ENCODE results near the gene ARHGAP8. TPM values are rescaled to one million over a fixed set of nuclear protein-coding genes. Genes with fewer than 3 reads are reported as not detected.

ARHGAP8 gene
- total and polyA plus RNA-seq, 2 of the 13 experiments (the other 11 are each of a cell fraction or from before 2014, with no cell fraction given) = 0.07 TPM; not detected in 1

DNA sequence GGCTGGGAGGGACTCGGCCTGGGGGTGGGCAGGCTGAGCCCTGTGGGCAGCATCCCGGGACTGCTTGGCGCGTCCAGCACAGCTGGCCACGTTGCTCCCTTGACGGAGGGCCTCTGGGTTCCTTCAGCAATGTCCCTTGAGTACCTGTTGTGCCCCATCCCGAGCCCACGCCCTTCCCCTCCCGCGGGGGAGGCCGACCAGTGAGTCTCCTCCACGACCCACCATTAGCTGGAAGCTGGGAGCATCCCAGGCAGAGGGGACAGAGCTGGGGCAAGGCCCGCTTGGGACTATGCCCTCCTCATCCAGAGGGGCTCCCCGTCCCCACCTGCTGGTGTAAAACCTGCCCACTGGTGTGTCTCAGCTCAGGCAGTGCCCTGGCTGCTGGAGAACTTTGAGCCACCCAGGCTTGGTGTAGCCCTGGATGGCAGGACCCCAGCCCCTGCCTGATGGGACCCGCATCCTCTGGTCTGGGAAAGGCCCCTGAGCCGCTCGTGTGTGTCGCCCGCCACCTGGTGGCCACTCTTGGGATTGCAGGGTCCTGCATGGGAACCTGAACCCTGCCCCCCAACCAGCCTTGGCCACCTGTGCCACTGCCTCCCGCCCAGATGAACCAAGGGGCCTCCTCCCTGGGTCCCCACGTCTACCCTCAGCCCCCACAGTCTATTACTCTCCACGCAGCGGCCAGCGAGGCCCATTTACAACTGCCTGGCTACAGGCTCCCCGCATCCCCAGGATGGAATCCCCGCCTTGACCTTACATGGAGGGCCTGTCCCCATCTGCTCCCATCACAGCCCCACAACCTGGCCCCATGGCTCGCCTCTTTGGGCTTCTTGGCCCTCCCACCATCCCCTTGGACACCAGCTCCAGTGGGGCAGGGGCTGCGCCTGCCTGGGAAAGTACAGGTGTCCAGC, 16.6 kb upstream of the ARHGAP8 start (continued):
- TF ChIP-seq ZNF839 (CRISPR knock-in tag; IDR thresholded peaks at IDR 0.05; ENCODE audit: borderline replicate concordance) = no peak
- no peak for TF ChIP-seq ZBTB8A (CRISPR knock-in tag; IDR thresholded peaks at IDR 0.05; ENCODE audit: borderline replicate concordance, low read depth)
- TF ChIP-seq, protein P1, sequence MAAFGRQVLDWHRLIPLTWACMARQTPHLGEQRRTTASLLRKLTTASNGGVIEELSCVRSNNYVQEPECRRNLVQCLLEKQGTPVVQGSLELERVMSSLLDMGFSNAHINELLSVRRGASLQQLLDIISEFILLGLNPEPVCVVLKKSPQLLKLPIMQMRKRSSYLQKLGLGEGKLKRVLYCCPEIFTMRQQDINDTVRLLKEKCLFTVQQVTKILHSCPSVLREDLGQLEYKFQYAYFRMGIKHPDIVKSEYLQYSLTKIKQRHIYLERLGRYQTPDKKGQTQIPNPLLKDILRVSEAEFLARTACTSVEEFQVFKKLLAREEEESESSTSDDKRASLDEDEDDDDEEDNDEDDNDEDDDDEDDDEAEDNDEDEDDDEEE (CRISPR knock-in tag; IDR thresholded peaks at IDR 0.05) = no peak
- no peak for TF ChIP-seq ZNF331 (CRISPR knock-in tag; IDR thresholded peaks at IDR 0.05)
- peak; percentile 34; the same call in 1 of the 2 replicates for TF ChIP-seq KDM5B (CRISPR knock-in tag; IDR thresholded peaks at IDR 0.05; ENCODE audit: borderline replicate concordance)
- TF ChIP-seq, protein P2, sequence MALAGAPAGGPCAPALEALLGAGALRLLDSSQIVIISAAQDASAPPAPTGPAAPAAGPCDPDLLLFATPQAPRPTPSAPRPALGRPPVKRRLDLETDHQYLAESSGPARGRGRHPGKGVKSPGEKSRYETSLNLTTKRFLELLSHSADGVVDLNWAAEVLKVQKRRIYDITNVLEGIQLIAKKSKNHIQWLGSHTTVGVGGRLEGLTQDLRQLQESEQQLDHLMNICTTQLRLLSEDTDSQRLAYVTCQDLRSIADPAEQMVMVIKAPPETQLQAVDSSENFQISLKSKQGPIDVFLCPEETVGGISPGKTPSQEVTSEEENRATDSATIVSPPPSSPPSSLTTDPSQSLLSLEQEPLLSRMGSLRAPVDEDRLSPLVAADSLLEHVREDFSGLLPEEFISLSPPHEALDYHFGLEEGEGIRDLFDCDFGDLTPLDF (CRISPR knock-in tag; IDR thresholded peaks at IDR 0.05) = no peak
- 0 out of 2 replicates have a peak, but pooled peaks have one; percentile 40 for TF ChIP-seq ZNF724P (CRISPR knock-in tag; IDR thresholded peaks at IDR 0.05; ENCODE audit: borderline replicate concordance)
- TF ChIP-seq, protein P3, sequence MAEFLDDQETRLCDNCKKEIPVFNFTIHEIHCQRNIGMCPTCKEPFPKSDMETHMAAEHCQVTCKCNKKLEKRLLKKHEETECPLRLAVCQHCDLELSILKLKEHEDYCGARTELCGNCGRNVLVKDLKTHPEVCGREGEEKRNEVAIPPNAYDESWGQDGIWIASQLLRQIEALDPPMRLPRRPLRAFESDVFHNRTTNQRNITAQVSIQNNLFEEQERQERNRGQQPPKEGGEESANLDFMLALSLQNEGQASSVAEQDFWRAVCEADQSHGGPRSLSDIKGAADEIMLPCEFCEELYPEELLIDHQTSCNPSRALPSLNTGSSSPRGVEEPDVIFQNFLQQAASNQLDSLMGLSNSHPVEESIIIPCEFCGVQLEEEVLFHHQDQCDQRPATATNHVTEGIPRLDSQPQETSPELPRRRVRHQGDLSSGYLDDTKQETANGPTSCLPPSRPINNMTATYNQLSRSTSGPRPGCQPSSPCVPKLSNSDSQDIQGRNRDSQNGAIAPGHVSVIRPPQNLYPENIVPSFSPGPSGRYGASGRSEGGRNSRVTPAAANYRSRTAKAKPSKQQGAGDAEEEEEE (CRISPR knock-in tag; IDR thresholded peaks at IDR 0.05; ENCODE audit: borderline replicate concordance) = no peak
- TF ChIP-seq ZNF282 (IDR thresholded peaks at IDR 0.05; ENCODE audit: partially characterized antibody) = no peak
- 0 out of 2 replicates have a peak, but pooled peaks have one; percentile 28 for TF ChIP-seq ARNT2 (CRISPR knock-in tag; IDR thresholded peaks at IDR 0.05; ENCODE audit: low read depth)
- TF ChIP-seq, protein P4, sequence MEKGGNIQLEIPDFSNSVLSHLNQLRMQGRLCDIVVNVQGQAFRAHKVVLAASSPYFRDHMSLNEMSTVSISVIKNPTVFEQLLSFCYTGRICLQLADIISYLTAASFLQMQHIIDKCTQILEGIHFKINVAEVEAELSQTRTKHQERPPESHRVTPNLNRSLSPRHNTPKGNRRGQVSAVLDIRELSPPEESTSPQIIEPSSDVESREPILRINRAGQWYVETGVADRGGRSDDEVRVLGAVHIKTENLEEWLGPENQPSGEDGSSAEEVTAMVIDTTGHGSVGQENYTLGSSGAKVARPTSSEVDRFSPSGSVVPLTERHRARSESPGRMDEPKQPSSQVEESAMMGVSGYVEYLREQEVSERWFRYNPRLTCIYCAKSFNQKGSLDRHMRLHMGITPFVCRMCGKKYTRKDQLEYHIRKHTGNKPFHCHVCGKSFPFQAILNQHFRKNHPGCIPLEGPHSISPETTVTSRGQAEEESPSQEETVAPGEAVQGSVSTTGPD (CRISPR knock-in tag; IDR thresholded peaks at IDR 0.05) = no peak
- TF ChIP-seq, protein P5, sequence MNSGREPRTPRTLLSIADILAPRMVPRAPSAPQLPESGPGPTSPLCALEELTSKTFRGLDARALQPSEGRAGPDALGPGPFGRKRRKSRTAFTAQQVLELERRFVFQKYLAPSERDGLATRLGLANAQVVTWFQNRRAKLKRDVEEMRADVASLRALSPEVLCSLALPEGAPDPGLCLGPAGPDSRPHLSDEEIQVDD (CRISPR knock-in tag; IDR thresholded peaks at IDR 0.05; ENCODE audit: borderline replicate concordance) = no peak
- no peak for TF ChIP-seq ATRX (CRISPR knock-in tag; IDR thresholded peaks at IDR 0.05; ENCODE audit: borderline replicate concordance)
- TF ChIP-seq, protein P6, sequence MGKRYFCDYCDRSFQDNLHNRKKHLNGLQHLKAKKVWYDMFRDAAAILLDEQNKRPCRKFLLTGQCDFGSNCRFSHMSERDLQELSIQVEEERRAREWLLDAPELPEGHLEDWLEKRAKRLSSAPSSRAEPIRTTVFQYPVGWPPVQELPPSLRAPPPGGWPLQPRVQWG (CRISPR knock-in tag; IDR thresholded peaks at IDR 0.05; ENCODE audit: borderline replicate concordance, low read depth) = no peak
- TF ChIP-seq MIER2 (CRISPR knock-in tag; IDR thresholded peaks at IDR 0.05) = no peak
- TF ChIP-seq, protein P7, sequence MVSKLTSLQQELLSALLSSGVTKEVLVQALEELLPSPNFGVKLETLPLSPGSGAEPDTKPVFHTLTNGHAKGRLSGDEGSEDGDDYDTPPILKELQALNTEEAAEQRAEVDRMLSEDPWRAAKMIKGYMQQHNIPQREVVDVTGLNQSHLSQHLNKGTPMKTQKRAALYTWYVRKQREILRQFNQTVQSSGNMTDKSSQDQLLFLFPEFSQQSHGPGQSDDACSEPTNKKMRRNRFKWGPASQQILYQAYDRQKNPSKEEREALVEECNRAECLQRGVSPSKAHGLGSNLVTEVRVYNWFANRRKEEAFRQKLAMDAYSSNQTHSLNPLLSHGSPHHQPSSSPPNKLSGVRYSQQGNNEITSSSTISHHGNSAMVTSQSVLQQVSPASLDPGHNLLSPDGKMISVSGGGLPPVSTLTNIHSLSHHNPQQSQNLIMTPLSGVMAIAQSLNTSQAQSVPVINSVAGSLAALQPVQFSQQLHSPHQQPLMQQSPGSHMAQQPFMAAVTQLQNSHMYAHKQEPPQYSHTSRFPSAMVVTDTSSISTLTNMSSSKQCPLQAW (CRISPR knock-in tag; IDR thresholded peaks at IDR 0.05) = 0 out of 2 replicates have a peak, but pooled peaks have one; percentile 24
- no peak for TF ChIP-seq ZNF251 (CRISPR knock-in tag; IDR thresholded peaks at IDR 0.05)
- TF ChIP-seq ESRRA (CRISPR knock-in tag; IDR thresholded peaks at IDR 0.05; ENCODE audit: low read depth) = no peak
